Tibial nerve (tissue), 4 donors: Measurements from ENCODE around the gene TLX3.

Experiments used
- EP300 ChIP-seq, 2 donors: sonication (generic); formaldehyde crosslinking; IDR thresholded peaks; one replicate each; pipeline ENCODE4 v1.6.1; 2017; ENCODE audit warnings: antibody characterized with exemption in 2 of 2, mild to moderate bottlenecking in 1 of 2
- POLR2A ChIP-seq, 2 donors: fragments of 450-650 bp; IDR thresholded peaks; one replicate each; pipeline ENCODE4 v1.6.1; 2017; ENCODE audit warnings: antibody characterized with exemption in 2 of 2, mild to moderate bottlenecking in 2 of 2, moderate library complexity in 2 of 2
- TF ChIP-seq, protein P1 (sequence below), 5 experiments: fragments of 200-600 bp in 3 of 5; fragments of 450-650 bp in 2 of 5; sonication (generic) in 3 of 5; IDR thresholded peaks; one replicate each; pipeline ENCODE4 v1.5.1; 2016 to 2019; ENCODE audit warnings: antibody characterized with exemption in 5 of 5, mild to moderate bottlenecking in 3 of 5, moderate library complexity in 2 of 5

DNA sequence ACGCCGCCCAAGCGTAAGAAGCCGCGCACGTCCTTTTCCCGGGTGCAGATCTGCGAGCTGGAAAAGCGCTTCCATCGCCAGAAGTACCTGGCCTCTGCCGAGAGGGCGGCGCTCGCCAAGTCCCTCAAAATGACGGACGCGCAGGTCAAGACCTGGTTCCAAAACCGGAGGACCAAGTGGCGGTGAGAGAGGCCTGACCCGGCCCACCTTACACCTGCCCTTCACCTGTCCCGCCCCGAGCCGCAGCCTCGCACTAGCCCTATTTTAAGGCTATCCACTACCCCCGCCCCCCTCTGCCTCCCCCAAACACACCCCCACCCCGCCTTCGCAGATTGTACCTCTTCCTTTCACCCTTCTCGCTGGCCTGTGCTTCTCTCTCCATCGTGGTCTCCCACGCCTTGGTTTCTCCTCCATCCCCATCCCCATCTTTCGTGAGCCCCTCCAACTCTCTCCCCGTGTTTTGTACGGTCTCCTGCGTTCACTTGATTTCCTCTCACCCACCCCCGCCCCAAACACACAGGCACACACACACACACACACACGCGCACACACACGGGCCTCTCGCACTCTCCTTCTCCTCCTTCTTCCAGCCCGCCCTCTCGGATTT is 1.3 kb downstream of the TLX3 start:
- TF ChIP-seq, protein P1, sequence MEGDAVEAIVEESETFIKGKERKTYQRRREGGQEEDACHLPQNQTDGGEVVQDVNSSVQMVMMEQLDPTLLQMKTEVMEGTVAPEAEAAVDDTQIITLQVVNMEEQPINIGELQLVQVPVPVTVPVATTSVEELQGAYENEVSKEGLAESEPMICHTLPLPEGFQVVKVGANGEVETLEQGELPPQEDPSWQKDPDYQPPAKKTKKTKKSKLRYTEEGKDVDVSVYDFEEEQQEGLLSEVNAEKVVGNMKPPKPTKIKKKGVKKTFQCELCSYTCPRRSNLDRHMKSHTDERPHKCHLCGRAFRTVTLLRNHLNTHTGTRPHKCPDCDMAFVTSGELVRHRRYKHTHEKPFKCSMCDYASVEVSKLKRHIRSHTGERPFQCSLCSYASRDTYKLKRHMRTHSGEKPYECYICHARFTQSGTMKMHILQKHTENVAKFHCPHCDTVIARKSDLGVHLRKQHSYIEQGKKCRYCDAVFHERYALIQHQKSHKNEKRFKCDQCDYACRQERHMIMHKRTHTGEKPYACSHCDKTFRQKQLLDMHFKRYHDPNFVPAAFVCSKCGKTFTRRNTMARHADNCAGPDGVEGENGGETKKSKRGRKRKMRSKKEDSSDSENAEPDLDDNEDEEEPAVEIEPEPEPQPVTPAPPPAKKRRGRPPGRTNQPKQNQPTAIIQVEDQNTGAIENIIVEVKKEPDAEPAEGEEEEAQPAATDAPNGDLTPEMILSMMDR (IDR thresholded peaks at IDR 0.05): no peak
- TF ChIP-seq POLR2A (IDR thresholded peaks at IDR 0.05): no peak
- TF ChIP-seq EP300 (IDR thresholded peaks at IDR 0.05): no peak
